ENCODE data around the gene ADAMTS14.

GRCh38 chr10:70675496-70676161, 3.3 kb downstream of the ADAMTS14 start:
- TF ChIP-seq CTCF (conservative IDR thresholded peaks at IDR 0.05; ENCODE audit: low read length) (no peak), EZH2phosphoT487 (IDR thresholded peaks at IDR 0.05; ENCODE audit: borderline replicate concordance, low read depth, low read length) (no peak)

Measured in OCI-LY7 (cell line).